H1 (cell line): Measurements from ENCODE around the gene LMTK2.

ENCODE experiments used
- CREB1 ChIP-seq: IDR thresholded peaks from 2 replicates; pipeline ENCODE4 v1.6.1; 2012; ENCODE audit warnings: inconsistent platforms
- EZH2 ChIP-seq: fragments of 200-600 bp; sonication (generic); IDR thresholded peaks from 2 replicates; pipeline ENCODE4 v1.7.1; 2012; ENCODE audit warnings: low read depth, mild to moderate bottlenecking, moderate library complexity, low read length, inconsistent platforms; ENCODE audit not compliant: severe bottlenecking
- POLR2AphosphoS5 ChIP-seq: IDR thresholded peaks from 2 replicates; pipeline ENCODE4 v1.6.1; 2011; ENCODE audit warnings: low read depth, low read length
- TF ChIP-seq, protein P1 (sequence below), 3 experiments: IDR thresholded peaks; 1 replicate in 2 of 3; 2 replicates in 1 of 3; pipeline versions ENCODE4 v1.5.1 to v1.6.1; 2011; ENCODE audit warnings: low read length in 3 of 3, mild to moderate bottlenecking in 3 of 3, inconsistent platforms in 2 of 3, low read depth in 1 of 3, moderate library complexity in 1 of 3; ENCODE audit not compliant: insufficient read depth in 1 of 3; ENCODE audit errors: control extremely low read depth in 1 of 3

DNA sequence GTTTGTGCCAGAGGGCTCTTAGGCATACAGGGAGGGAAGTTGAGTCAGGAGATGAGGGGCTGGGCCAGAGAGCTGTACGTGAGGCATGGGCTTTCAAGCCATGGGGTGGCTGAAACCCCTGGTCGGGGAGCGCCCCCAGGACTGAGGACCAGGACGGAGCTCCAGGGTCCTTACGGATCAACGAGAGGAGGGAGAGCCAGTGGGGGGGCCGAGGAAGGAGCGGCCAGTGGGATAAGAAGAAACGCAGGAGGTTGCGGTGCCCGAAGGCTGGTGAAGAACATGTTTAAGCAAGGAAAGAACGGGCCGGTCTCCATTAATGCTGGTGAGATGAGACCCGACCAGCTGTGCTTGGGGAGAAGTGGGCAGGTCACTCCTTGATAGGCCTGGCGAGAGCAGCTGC is 61.0 kb downstream of the LMTK2 start:
- TF ChIP-seq, protein P1, sequence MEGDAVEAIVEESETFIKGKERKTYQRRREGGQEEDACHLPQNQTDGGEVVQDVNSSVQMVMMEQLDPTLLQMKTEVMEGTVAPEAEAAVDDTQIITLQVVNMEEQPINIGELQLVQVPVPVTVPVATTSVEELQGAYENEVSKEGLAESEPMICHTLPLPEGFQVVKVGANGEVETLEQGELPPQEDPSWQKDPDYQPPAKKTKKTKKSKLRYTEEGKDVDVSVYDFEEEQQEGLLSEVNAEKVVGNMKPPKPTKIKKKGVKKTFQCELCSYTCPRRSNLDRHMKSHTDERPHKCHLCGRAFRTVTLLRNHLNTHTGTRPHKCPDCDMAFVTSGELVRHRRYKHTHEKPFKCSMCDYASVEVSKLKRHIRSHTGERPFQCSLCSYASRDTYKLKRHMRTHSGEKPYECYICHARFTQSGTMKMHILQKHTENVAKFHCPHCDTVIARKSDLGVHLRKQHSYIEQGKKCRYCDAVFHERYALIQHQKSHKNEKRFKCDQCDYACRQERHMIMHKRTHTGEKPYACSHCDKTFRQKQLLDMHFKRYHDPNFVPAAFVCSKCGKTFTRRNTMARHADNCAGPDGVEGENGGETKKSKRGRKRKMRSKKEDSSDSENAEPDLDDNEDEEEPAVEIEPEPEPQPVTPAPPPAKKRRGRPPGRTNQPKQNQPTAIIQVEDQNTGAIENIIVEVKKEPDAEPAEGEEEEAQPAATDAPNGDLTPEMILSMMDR (IDR thresholded peaks at IDR 0.05; ENCODE audit: control extremely low read depth in 1 of 3, insufficient read depth in 1 of 3, low read depth in 1 of 3, low read length in 3 of 3) = no peak
- TF ChIP-seq CREB1 = no peak
- TF ChIP-seq POLR2AphosphoS5 = no peak
- TF ChIP-seq EZH2 = no peak
